ENCODE results near the gene ZSCAN25.
"Not testable (repeated sequence)": the region's sequence is repeated elsewhere in the genome, so short reads cannot be mapped to it uniquely, and the experiment has no call there.

ZSCAN25 gene

DNA sequence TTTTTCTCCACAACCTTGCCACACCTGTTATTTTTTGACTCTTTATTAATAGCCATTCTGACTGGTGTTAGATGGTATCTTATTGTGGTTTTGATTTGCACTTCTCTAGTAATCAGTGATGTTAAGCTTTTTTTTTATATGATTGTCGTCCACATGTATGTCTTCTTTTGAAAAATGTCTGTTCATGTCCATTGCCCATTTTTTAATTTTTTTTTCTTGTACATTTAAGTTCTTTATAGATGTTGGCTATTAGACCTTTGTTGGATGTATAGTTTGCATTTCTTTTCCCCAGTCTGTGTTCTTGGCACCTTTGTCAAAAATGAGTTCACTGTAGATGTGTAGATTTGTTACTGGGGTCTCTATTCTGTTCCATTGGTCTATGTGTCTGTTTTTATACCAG, 28.8 kb downstream of the ZSCAN25 start:
- no peak overlapping the region for H3K27ac Mint-ChIP-seq
- H3K4me1 Mint-ChIP-seq, result peaks cover 0 to 2% of the 10 kb centered on the region in 2 donors
- H3K27me3 Mint-ChIP-seq, result no peaks in the 10 kb centered on the region
- peaks cover 51 to 53% of the 10 kb centered on the region in 2 donors for H3K36me3 Mint-ChIP-seq
- DNase-seq (no peak), ATAC-seq (replicated peaks) (no peak)
- no peak overlapping the region for H3K4me3 Mint-ChIP-seq
- peaks cover 0 to 4% of the 10 kb centered on the region in 2 donors for H3K9me3 Mint-ChIP-seq

DNA sequence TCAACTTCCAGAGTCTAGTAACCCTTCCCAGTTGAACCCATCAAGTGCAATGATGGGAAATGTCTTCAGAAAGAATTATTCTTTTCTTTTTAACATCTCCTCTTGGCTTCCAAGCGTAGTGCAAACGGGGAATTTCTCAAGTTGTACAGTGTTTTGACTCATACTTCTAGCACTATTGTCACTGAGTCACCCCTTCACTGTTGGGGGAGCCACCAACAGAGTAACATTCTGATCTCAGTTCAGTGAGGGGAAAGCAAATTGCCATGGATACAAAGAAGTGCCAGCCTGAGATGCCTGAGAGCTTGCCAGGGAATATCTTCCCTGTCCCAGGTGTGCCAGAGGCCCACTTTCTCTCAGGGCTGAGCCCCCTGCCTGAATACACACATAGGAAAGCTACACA, 32.1 kb downstream of the ZSCAN25 start:
- no peak overlapping the region for H3K27ac Mint-ChIP-seq
- H3K9me3 Mint-ChIP-seq, result peaks cover 0 to 4% of the 10 kb centered on the region in 2 donors
- H3K36me3 Mint-ChIP-seq, result peaks cover 40 to 50% of the 10 kb centered on the region in 2 donors
- ATAC-seq (replicated peaks) (no peak), DNase-seq (no peak)
- peaks cover 0 to 4% of the 10 kb centered on the region in 2 donors for H3K4me1 Mint-ChIP-seq
- H3K4me3 Mint-ChIP-seq, result no peak overlapping the region
- no peaks in the 10 kb centered on the region for H3K27me3 Mint-ChIP-seq

DNA sequence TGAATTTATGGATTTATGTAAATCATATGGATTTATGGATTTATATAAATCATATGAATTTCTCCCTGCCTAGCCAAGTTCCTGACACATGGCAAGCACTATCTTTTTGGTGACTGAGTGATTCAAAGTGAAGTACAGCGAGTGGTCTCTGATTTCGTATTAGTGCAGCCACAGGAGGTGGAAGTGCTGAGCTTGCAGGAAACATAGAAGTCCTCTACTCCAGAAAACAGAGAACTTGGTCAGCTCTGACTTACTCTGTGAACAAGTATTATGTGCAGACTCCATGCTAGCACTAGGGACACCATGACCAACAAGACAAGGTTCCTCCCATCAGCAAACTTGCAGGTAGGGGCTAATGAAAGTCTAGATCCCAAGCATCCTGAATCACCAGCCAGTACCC, 34.5 kb downstream of the ZSCAN25 start:
- Mint-ChIP-seq H3K4me3 (no peak overlapping the region), H3K4me1 (peaks cover 0 to 4% of the 10 kb centered on the region in 2 donors), H3K27me3 (no peaks in the 10 kb centered on the region), H3K9me3 (peaks cover 0 to 2% of the 10 kb centered on the region in 2 donors), H3K27ac (no peak overlapping the region), H3K36me3 (peaks cover 32 to 43% of the 10 kb centered on the region in 2 donors)
- ATAC-seq (replicated peaks) (no peak), DNase-seq (no peak)

DNA sequence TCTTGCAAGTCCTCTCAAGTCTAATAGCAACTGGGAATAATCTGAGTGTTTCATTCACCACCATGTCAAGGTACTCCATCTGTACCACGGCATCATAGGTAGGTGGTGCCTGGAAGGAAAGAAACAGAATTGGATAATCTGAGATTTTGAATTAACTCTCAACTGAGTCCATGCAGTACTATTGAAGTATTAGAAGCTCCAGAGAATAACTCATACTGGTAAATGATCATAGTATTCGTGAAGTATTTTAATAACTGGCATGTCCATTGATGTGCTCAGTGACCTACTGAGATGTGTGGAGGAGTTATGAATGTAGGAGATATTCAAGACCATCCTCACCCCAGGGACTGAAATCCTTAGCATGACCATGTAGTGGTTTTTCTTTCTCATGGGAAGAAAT, 35.9 kb downstream of the ZSCAN25 start:
- Mint-ChIP-seq H3K27ac (no peak overlapping the region), H3K4me3 (no peak overlapping the region), H3K36me3 (peaks cover 34 to 41% of the 10 kb centered on the region in 2 donors), H3K9me3 (peaks cover 0 to 3% of the 10 kb centered on the region in 2 donors), H3K4me1 (peaks cover 0 to 4% of the 10 kb centered on the region in 2 donors), H3K27me3 (no peaks in the 10 kb centered on the region)
- DNase-seq, result no peak
- no peak for ATAC-seq (replicated peaks)

DNA sequence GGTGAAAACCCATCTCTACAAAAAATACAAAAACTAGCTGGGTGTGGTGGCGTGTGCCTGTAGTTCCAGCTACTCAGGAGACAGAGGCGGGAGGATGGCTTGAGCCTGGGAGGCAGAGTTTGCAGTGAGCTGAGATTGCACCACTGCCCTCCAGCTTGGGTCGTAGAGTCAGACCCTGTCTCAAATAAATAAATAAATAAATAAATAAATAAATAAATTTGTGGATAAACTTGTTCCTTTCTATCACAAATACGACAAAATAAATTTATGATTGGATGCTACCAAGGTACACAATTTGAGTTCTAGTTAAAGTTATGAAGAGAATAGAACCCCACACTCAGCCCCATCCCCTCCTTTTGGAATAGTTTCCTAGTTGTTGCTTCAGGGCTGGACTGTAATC, 36.5 kb downstream of the ZSCAN25 start:
- not testable (repeated sequence) for H3K27ac Mint-ChIP-seq; ATAC-seq (replicated peaks); H3K27me3 Mint-ChIP-seq; H3K4me3 Mint-ChIP-seq; DNase-seq; H3K4me1 Mint-ChIP-seq; H3K9me3 Mint-ChIP-seq
- peaks cover 34 to 44% of the 10 kb centered on the region in 2 donors for H3K36me3 Mint-ChIP-seq

DNA sequence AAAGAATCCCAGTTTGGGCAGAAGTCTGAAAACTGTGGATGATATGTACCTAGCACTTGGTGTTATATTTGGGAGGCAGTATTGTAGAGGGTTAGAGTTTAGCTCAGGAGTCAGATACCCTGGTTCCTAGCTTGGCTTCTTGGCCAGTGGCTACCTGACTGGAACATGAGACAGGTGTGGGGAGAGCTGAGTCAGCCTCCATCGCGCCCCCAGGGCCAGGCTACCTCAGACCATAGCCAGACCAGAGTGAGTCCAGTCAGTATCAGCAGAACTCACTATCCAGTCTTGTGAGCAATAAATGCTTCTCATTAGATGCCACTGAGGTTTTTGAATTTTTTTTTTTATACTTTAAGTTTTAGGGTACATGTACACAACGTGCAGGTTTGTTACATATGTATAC, 37.0 kb downstream of the ZSCAN25 start:
- Mint-ChIP-seq H3K9me3 (peaks cover 0 to 3% of the 10 kb centered on the region in 2 donors), H3K36me3 (peaks cover 35 to 47% of the 10 kb centered on the region in 2 donors), H3K4me1 (peaks cover 0 to 4% of the 10 kb centered on the region in 2 donors), H3K4me3 (no peak overlapping the region), H3K27ac (no peak overlapping the region), H3K27me3 (no peaks in the 10 kb centered on the region)
- no peak for ATAC-seq (replicated peaks)
- no peak for DNase-seq

DNA sequence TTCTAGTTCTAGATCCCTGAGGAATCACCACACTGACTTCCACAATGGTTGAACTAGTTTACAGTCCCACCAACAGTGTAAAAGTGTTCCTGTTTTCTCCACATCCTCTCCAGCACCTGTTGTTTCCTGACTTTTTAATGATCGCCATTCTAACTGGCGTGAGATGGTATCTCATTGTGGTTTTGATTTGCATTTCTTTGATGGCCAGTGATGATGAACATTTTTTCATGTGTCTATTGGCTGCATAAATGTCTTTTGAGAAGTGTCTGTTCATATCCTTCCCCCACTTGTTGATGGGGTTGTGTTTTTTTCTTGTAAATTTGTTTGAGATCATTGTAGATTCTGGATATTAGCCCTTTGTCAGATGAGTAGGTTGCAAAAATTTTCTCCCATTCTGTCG, 37.9 kb downstream of the ZSCAN25 start:
- H3K9me3 Mint-ChIP-seq; DNase-seq; H3K4me1 Mint-ChIP-seq; H3K27ac Mint-ChIP-seq; H3K4me3 Mint-ChIP-seq; H3K27me3 Mint-ChIP-seq; ATAC-seq (replicated peaks): not testable (repeated sequence)
- peaks cover 36 to 54% of the 10 kb centered on the region in 2 donors for H3K36me3 Mint-ChIP-seq

DNA sequence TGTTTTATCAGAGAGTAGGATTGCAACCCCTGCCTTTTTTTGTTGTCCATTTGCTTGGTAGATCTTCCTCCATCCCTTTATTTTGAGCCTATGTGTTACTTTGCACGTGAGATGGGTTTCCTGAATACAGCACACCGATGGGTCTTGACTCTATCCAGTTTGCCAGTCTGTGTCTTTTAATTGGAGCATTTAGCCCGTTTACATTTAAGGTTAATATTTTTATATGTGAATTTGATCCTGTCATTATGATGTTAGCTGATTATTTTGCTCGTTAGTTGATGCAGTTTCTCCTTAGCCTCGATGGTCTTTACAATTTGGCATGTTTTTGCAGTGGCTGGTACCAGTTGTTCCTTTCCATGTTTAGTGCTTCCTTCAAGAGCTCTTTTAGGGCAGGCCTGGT, 41.1 kb downstream of the ZSCAN25 start:
- not testable (repeated sequence) for H3K4me1 Mint-ChIP-seq; ATAC-seq (replicated peaks); H3K4me3 Mint-ChIP-seq; H3K27me3 Mint-ChIP-seq; H3K9me3 Mint-ChIP-seq; H3K27ac Mint-ChIP-seq; DNase-seq
- peaks cover 41 to 54% of the 10 kb centered on the region in 2 donors for H3K36me3 Mint-ChIP-seq

DNA sequence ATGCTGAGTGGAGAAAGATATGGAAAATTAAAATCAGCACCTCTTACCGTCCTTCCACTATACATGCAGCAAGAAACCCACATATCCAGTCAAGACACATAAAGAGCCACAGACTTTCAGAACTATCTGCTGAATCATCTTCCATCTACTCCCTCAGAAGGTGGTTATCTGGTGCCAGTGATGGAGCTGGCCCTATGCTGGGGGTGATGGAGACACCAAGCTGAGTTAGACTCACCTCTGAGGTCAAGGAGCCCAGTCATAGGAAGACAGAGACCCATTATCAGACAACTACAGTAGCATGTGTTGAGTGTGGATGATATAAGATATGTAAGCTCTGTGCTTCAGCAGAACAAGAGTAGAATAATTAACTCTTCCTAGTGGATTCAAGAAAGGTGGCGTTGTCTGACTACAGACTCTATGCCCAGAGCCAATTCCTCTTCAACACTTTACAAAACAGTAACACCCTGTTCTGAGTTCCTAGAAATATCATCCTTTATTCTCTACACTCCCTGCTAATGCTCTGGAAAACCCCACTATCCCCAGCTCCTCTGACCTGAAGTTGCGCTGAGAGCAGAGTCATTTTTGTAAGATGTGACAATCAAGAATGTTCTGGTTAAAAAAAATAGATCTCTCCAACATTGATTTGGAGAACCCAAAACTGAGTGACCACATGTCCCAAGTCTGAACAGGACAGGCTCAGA, 48.7 kb downstream of the ZSCAN25 start:
- Mint-ChIP-seq H3K27ac (no peak overlapping the region), H3K4me1 (no peaks in the 10 kb centered on the region), H3K27me3 (no peaks in the 10 kb centered on the region), H3K9me3 (no peaks in the 10 kb centered on the region), H3K4me3 (no peak overlapping the region), H3K36me3 (peaks cover 30 to 33% of the 10 kb centered on the region in 2 donors)
- ATAC-seq (replicated peaks) (no peak), DNase-seq (no peak)

DNA sequence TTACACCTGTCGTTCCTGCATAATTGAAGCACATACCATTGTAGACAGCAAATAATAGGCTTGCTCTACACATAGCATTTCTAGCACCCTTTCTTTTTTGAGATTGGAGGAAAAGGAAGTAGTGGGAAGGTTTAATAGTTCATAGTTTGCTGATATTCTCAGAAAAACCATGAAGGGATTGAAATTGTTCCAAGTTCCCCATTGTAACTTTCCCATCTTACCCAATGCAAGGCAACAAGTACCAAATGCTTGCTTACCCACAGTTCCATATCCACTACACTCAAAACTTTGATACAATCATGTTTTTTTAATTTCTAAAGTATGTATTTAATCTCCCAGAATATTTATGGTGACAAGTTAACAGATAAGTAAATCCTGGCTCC, 49.3 kb downstream of the ZSCAN25 start:
- ATAC-seq (replicated peaks) (no peak), DNase-seq (no peak)
- H3K27me3 Mint-ChIP-seq, result no peaks in the 10 kb centered on the region
- no peak overlapping the region for H3K27ac Mint-ChIP-seq
- no peak overlapping the region for H3K4me3 Mint-ChIP-seq
- no peaks in the 10 kb centered on the region for H3K4me1 Mint-ChIP-seq
- H3K36me3 Mint-ChIP-seq, result peaks cover 30 to 32% of the 10 kb centered on the region in 2 donors
- H3K9me3 Mint-ChIP-seq, result no peaks in the 10 kb centered on the region

DNA sequence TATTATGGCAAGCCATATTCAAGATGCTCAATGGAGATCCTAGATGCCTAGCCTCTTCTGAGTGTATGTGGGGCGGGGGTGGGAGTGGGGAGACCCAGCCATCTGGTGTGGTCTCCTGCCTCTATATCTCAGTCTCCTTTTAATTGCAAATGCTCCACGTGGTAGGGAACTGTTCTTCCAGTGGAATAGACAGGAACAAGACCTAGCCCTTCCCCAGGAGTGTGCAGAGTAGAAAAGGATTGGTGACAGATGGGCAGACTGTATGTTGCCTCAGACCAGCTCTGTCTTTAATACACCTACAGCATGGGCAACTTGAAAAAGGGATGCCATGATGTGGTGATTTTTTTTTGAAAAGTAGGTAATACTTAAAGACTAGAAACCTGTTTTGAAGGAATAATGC, 50.4 kb downstream of the ZSCAN25 start:
- Mint-ChIP-seq H3K4me3 (no peak overlapping the region), H3K27ac (no peak overlapping the region), H3K27me3 (no peaks in the 10 kb centered on the region), H3K9me3 (no peaks in the 10 kb centered on the region), H3K4me1 (no peaks in the 10 kb centered on the region), H3K36me3 (peaks cover 30 to 32% of the 10 kb centered on the region in 2 donors)
- DNase-seq, result no peak
- ATAC-seq (replicated peaks), result no peak

DNA sequence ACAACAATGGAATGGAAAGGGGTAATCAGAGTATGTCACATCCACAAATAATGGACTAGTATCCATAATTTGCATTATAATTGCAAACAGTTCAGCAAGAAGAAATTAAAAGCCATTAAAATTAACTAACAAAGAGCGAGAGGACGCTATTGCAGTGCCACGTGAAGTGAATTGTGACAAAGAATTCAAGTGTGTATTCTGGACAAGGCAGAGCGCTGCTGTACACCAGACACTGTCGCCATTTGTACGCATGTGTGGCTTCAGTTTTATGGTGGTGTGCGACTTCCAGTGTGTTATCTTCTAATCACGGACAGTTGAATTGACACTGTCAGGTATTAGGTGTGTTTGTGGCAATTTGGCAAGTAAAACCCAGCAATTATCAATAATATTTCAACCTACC, 51.8 kb downstream of the ZSCAN25 start:
- H3K4me3 Mint-ChIP-seq, result no peak overlapping the region
- peaks cover 23 to 25% of the 10 kb centered on the region in 2 donors for H3K36me3 Mint-ChIP-seq
- ATAC-seq (replicated peaks) (no peak), DNase-seq (no peak)
- H3K9me3 Mint-ChIP-seq, result no peaks in the 10 kb centered on the region
- H3K27me3 Mint-ChIP-seq, result no peaks in the 10 kb centered on the region
- no peak overlapping the region for H3K27ac Mint-ChIP-seq
- no peaks in the 10 kb centered on the region for H3K4me1 Mint-ChIP-seq

DNA sequence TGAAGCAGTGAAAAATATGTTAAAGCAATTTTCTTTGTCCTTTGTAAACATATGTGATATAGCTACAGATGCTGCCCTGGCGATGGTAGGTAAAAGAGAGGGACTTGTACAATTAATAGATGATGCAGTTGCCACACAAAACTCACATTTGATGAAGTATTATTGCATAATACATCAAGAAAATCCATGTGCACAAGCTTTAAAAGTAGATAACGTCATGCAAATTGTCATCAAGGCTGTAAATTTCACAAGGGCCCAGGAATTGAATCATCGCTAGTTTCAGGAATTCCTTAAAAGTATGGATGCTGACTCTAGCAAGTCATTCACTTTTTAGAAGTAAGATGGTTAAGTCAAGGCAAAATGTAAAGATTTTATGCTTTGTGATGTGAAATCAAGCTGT, 53.0 kb downstream of the ZSCAN25 start:
- Mint-ChIP-seq H3K36me3 (peaks cover 11 to 18% of the 10 kb centered on the region in 2 donors), H3K27me3 (no peaks in the 10 kb centered on the region), H3K4me3 (no peak overlapping the region), H3K4me1 (no peaks in the 10 kb centered on the region), H3K9me3 (no peaks in the 10 kb centered on the region), H3K27ac (no peak overlapping the region)
- DNase-seq (no peak), ATAC-seq (replicated peaks) (no peak)

DNA sequence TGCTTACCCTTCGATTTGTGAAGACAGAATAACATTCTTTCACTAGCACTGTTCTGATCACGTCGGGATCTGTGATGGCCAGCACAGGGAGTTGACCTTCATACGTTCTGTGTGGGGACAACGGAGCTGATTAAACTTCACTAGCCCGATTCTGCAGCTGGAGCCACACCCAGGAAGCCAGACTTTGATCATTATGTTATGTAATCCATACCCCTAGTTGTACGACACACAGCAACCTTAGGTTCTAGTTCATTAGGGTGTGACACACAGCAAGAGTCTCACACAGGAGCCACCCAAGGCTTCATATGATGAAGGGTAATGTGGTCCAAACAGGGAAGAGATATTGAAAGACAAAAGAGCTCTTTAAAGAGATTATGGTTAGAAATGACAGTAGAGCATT, 55.8 kb downstream of the ZSCAN25 start:
- H3K27me3 Mint-ChIP-seq, result no peaks in the 10 kb centered on the region
- DNase-seq (no peak), ATAC-seq (replicated peaks) (no peak)
- peaks cover 4 to 5% of the 10 kb centered on the region in 2 donors for H3K4me1 Mint-ChIP-seq
- H3K27ac Mint-ChIP-seq, result no peak overlapping the region
- H3K4me3 Mint-ChIP-seq, result no peak overlapping the region
- H3K9me3 Mint-ChIP-seq, result no peaks in the 10 kb centered on the region
- H3K36me3 Mint-ChIP-seq, result peaks cover 8 to 17% of the 10 kb centered on the region in 2 donors

DNA sequence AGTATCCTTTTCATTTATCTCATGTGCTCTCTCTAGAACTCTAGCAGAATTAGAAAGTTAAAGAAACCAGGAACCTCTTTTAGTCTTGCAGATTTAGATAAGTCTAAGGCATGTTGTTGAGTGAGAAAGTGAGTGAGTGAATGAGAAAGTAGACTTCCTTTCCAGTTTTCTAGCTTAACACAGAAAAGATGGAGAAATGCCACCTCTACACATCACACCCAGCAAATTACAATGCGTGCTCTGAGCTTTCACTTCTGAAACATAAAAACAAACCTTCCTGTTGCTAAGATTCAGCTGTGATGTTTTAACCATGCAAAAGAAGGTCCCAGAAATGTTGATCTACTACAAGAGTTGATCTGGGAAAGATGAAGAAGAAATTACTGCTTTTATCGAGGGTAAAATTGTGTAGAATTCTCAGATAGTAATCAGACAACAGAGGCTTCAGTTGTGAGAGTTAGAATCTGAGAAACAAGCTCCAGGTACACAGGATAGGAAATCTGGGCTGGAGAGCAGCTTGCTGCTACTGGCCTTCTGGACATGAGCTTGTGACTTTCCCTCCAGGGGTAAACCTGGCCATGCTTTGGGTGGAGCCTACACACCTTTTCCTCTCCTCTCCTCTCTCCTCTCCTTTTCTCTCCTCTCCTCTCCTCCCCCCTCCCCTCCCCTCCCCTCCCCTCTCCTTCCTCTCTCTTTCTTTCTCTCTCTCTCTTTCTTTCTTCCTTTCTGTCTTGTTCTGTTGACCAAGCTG, 58.4 kb downstream of the ZSCAN25 start:
- peaks cover 0 to 9% of the 10 kb centered on the region in 2 donors for H3K36me3 Mint-ChIP-seq
- DNase-seq (no peak), ATAC-seq (replicated peaks) (no peak)
- H3K27ac Mint-ChIP-seq, result no peak overlapping the region
- H3K4me1 Mint-ChIP-seq, result peaks cover 4 to 5% of the 10 kb centered on the region in 2 donors
- no peaks in the 10 kb centered on the region for H3K9me3 Mint-ChIP-seq
- peaks cover 1 to 9% of the 10 kb centered on the region in 2 donors for H3K27me3 Mint-ChIP-seq
- H3K4me3 Mint-ChIP-seq, result no peak overlapping the region

Measured in stimulated activated naive B cell treated with anti-CD40 and anti-IgM and Interleukin-4, amounts not matched to agents 10 μg/mL and 1 μg/mL and 100 μg/mL, for 72 hours (primary cell).